ENCODE results near the gene PHACTR3. TPM values are rescaled to one million over a fixed set of nuclear protein-coding genes. Genes with fewer than 3 reads are reported as not detected.

The PHACTR3 gene
- total RNA-seq, 1 donor from 2014 or later: not detected

GRCh38 chr20:59748619-59749191, 144.4 kb downstream of the PHACTR3 start:
- no peaks in the 10 kb centered on the region for H3K27me3 Mint-ChIP-seq (ENCODE audit: low read depth)

GRCh38 chr20:59749301-59749700, 145.0 kb downstream of the PHACTR3 start:
- H3K27ac Mint-ChIP-seq: no peak overlapping the region
- H3K4me1 Mint-ChIP-seq (ENCODE audit: low read depth): peaks cover 2% of the 10 kb centered on the region
- no peaks in the 10 kb centered on the region for H3K36me3 Mint-ChIP-seq (ENCODE audit: low read depth)
- no peak for DNase-seq (ENCODE audit: low spot score)
- intact Hi-C loops (cut with micrococcal nuclease): no loop called here
- no peaks in the 10 kb centered on the region for H3K27me3 Mint-ChIP-seq (ENCODE audit: low read depth)
- H3K9me3 Mint-ChIP-seq: no peaks in the 10 kb centered on the region
- H3K4me3 Mint-ChIP-seq (ENCODE audit: low read depth): no peak overlapping the region

More at GRCh38 chr20:59748619-59749191, 144.4 kb downstream of the PHACTR3 start:
- DNase-seq (ENCODE audit: low spot score): no peak
- H3K9me3 Mint-ChIP-seq: no peaks in the 10 kb centered on the region
- no peak overlapping the region for H3K27ac Mint-ChIP-seq
- no peak overlapping the region for H3K4me3 Mint-ChIP-seq (ENCODE audit: low read depth)
- H3K36me3 Mint-ChIP-seq (ENCODE audit: low read depth): no peaks in the 10 kb centered on the region
- intact Hi-C loops (cut with micrococcal nuclease): no loop called here
- peaks cover 2% of the 10 kb centered on the region for H3K4me1 Mint-ChIP-seq (ENCODE audit: low read depth)

DNA sequence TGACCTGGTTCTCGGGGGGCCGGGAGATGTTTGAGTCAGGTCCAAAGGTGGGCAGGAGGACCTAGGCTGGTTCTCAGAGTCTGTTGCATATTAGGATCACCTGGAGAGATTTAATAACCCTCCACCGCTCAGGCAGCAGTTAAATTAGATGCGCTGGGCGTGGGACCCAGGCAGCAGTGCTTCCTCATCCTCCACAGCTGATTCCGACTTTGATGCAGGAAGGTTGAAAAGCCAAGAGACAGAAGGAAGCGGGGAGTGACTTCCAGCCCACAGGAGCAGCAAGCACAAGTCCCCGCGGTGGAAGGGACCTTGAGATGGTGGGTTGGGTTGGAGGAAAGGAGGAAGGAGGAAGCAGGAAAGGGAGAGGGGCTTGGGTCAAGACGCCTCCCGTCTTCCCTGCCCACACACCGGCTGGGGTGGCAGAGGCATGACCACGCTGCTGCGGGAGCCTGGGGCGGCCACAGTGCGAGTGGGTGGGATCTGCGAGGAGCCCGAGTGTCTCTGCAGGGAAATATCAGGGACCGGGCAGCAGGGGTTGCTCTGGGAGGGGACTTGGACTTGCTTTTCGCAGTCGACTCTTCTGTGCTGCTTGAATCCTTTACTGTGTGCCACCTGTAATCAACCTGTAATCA, 146.0 kb downstream of the PHACTR3 start:
- no peak for DNase-seq (ENCODE audit: low spot score)
- Mint-ChIP-seq H3K27me3 (ENCODE audit: low read depth) (no peaks in the 10 kb centered on the region), H3K4me3 (ENCODE audit: low read depth) (no peak overlapping the region), H3K27ac (no peak overlapping the region), H3K36me3 (ENCODE audit: low read depth) (no peaks in the 10 kb centered on the region), H3K9me3 (no peaks in the 10 kb centered on the region), H3K4me1 (ENCODE audit: low read depth) (peaks cover 2% of the 10 kb centered on the region)
- intact Hi-C loops (cut with micrococcal nuclease): loop anchor here (2.0 kb wide), 1 partner anchor 152 kb away; no protein-coding TSS in a partner anchor

DNA sequence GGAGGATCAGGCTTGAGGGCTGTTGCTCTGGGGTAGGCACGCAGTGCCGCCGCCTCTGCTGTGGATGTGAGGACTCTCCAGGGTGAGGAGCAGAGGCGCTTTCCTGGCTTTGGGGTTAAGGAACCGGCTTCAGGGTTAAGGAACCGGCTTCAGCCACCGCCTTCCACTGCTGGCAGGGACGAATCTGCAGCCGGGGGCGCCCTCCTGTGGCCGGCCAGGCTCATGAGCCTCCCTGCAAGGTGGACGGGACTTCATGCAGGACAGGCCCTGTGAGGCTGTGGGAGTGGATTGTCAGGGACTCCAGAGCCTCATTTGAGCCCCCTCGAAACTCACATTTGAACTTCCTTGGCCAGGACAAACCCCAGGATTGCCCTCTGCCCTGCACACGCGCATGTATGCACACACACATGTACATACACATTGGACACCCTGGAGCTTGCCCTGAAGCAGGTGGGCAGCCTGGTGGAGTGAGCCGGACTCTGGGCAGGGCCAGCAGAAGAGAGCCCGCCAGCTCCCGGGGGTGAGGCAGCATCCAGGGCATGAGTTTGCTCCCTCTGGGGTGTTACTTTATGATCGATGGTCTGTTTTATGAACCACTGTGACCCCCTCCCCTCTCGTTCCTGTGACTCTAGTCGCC, 146.9 kb downstream of the PHACTR3 start:
- Mint-ChIP-seq H3K9me3 (no peaks in the 10 kb centered on the region), H3K27me3 (ENCODE audit: low read depth) (no peaks in the 10 kb centered on the region), H3K36me3 (ENCODE audit: low read depth) (no peaks in the 10 kb centered on the region), H3K27ac (no peak overlapping the region), H3K4me1 (ENCODE audit: low read depth) (peaks cover 2% of the 10 kb centered on the region), H3K4me3 (ENCODE audit: low read depth) (no peak overlapping the region)
- intact Hi-C loops (cut with micrococcal nuclease): loop anchor here (2.0 kb wide), 1 partner anchor 152 kb away; no protein-coding TSS in a partner anchor
- DNase-seq (ENCODE audit: low spot score): peak; percentile 14

- no peak overlapping the region for H3K4me3 Mint-ChIP-seq (ENCODE audit: low read depth)
- no peaks in the 10 kb centered on the region for H3K36me3 Mint-ChIP-seq (ENCODE audit: low read depth)
- no peak for DNase-seq (ENCODE audit: low spot score)
- H3K27me3 Mint-ChIP-seq (ENCODE audit: low read depth): no peaks in the 10 kb centered on the region
- H3K9me3 Mint-ChIP-seq: no peaks in the 10 kb centered on the region
- no peak overlapping the region for H3K27ac Mint-ChIP-seq
- H3K4me1 Mint-ChIP-seq (ENCODE audit: low read depth): peaks cover 2% of the 10 kb centered on the region
- intact Hi-C loops (cut with micrococcal nuclease): no loop called here
These were observed 147.8 kb downstream of the PHACTR3 start for GRCh38 chr20:59752101-59752586.

DNA sequence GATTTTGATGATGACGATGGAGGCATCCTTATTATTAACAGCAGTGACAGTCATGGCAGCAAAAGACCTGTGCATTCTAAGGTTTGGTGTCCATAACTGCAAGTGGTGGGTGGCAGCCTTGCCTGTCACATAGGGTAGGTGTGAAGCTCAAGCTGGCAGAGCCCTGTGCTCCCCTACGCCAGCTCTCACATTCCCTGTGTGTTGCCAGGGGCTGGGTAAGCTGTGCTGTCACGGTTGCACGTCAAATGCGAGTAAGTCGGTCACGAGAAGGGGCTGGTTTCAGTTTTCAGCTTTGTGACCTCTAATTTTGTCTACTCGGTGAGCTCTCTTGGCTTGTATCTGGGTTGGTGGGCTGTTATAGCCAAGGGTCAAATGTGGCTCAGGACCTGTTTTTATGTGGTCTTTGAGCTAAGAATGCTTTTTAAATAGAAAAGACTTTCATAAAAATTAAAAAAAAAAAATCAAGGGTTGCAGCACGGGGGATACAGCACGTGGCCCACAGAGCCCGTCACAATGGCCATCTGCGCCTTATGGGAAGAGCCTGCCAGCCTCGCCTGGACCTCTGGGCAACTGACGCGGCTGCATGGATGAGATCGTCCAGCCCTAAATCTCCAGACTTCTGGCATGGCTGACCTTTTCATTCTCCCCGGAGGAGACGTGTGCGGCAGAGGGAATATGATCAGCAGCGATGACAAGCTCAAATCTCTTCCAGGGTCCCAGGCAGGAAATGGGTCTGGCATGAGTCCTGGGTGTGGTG, 148.5 kb downstream of the PHACTR3 start:
- intact Hi-C loops (cut with micrococcal nuclease): no loop called here
- H3K4me3 Mint-ChIP-seq (ENCODE audit: low read depth): no peak overlapping the region
- no peak for DNase-seq (ENCODE audit: low spot score)
- H3K27me3 Mint-ChIP-seq (ENCODE audit: low read depth): no peaks in the 10 kb centered on the region
- H3K9me3 Mint-ChIP-seq: no peaks in the 10 kb centered on the region
- H3K27ac Mint-ChIP-seq: no peak overlapping the region
- H3K4me1 Mint-ChIP-seq (ENCODE audit: low read depth): peaks cover 2% of the 10 kb centered on the region
- no peaks in the 10 kb centered on the region for H3K36me3 Mint-ChIP-seq (ENCODE audit: low read depth)

- H3K4me1 Mint-ChIP-seq (ENCODE audit: low read depth): peaks cover 2% of the 10 kb centered on the region
- no peaks in the 10 kb centered on the region for H3K36me3 Mint-ChIP-seq (ENCODE audit: low read depth)
- H3K9me3 Mint-ChIP-seq: no peaks in the 10 kb centered on the region
- H3K27ac Mint-ChIP-seq: no peak overlapping the region
- H3K27me3 Mint-ChIP-seq (ENCODE audit: low read depth): no peaks in the 10 kb centered on the region
- DNase-seq (ENCODE audit: low spot score): no peak
- H3K4me3 Mint-ChIP-seq (ENCODE audit: low read depth): no peak overlapping the region
- intact Hi-C loops (cut with micrococcal nuclease): no loop called here
These were observed 149.5 kb downstream of the PHACTR3 start for GRCh38 chr20:59753836-59754235.

- no peak for DNase-seq (ENCODE audit: low spot score)
- intact Hi-C loops (cut with micrococcal nuclease): no loop called here
- H3K27me3 Mint-ChIP-seq (ENCODE audit: low read depth): no peaks in the 10 kb centered on the region
- no peaks in the 10 kb centered on the region for H3K36me3 Mint-ChIP-seq (ENCODE audit: low read depth)
- H3K9me3 Mint-ChIP-seq: no peaks in the 10 kb centered on the region
- H3K27ac Mint-ChIP-seq: no peak overlapping the region
- peaks cover 2% of the 10 kb centered on the region for H3K4me1 Mint-ChIP-seq (ENCODE audit: low read depth)
- no peak overlapping the region for H3K4me3 Mint-ChIP-seq (ENCODE audit: low read depth)
These were observed 150.2 kb downstream of the PHACTR3 start for GRCh38 chr20:59754551-59754950.

GRCh38 chr20:59756241-59756640, 151.9 kb downstream of the PHACTR3 start:
- DNase-seq (ENCODE audit: low spot score): no peak
- Mint-ChIP-seq H3K36me3 (ENCODE audit: low read depth) (no peaks in the 10 kb centered on the region), H3K9me3 (no peaks in the 10 kb centered on the region)

DNA sequence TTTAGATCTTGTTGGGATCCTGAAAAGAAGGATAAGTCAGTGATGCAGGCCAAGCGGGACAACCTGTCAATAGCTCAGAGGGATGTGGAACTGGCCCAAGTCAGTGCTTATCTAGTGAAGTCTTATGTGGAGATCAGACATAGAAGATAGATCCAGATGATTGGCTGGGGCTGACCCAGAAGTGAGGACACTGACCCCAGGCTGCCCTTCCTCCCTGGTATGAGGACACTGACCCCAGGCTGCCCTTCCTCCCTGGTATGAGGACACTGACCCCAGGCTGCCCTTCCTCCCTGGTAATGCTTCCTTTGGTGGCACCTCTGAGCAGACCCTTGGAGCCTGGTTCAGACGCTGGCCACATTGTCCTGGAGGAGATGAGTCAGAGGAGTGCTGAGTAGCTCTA, 159.7 kb downstream of the PHACTR3 start:
- H3K27ac Mint-ChIP-seq: no peak overlapping the region
- no peak overlapping the region for H3K4me3 Mint-ChIP-seq (ENCODE audit: low read depth)

More at GRCh38 chr20:59756241-59756640, 151.9 kb downstream of the PHACTR3 start:
- Mint-ChIP-seq H3K4me3 (ENCODE audit: low read depth) (no peak overlapping the region), H3K27ac (no peak overlapping the region), H3K4me1 (ENCODE audit: low read depth) (peaks cover 2% of the 10 kb centered on the region), H3K27me3 (ENCODE audit: low read depth) (no peaks in the 10 kb centered on the region)
- intact Hi-C loops (cut with micrococcal nuclease): no loop called here

DNA sequence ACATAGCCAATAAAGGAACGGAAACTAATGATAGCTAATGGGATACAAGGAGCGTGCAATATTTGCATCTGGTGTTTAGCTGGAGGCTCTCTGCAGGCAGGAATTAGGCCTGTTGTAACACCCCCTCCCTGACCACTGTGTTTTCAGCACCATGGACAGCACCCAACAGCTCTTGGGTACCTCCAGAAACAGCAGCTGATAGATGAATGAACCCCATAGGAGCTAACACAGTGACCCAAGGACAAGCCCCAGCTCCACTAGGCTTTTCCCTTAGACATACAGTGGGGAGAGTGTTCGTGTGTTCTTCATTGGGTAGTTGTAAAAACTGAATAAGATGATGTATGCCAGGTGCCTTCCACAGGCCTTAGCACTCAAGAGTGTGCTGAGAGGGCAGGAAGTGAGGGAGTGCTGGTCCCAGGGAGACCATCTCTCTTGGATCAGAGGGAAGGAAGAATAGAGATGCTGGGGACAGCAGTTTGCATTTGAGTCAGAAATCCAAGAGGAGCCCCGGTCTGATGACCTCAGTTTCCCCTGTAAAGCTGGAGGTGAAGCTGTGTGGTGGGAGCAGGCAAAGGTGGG, 161.3 kb downstream of the PHACTR3 start:
- H3K27ac Mint-ChIP-seq: no peak overlapping the region
- H3K27me3 Mint-ChIP-seq (ENCODE audit: low read depth): no peaks in the 10 kb centered on the region
- DNase-seq (ENCODE audit: low spot score): peak; percentile 18
- H3K36me3 Mint-ChIP-seq (ENCODE audit: low read depth): no peaks in the 10 kb centered on the region
- no peak overlapping the region for H3K4me3 Mint-ChIP-seq (ENCODE audit: low read depth)
- no peaks in the 10 kb centered on the region for H3K4me1 Mint-ChIP-seq (ENCODE audit: low read depth)
- intact Hi-C loops (cut with micrococcal nuclease): no loop called here
- no peaks in the 10 kb centered on the region for H3K9me3 Mint-ChIP-seq

More for the DNA sequence above, 159.7 kb downstream of the PHACTR3 start:
- intact Hi-C loops (cut with micrococcal nuclease): no loop called here
- DNase-seq (ENCODE audit: low spot score): no peak
- Mint-ChIP-seq H3K4me1 (ENCODE audit: low read depth) (no peaks in the 10 kb centered on the region), H3K9me3 (no peaks in the 10 kb centered on the region), H3K36me3 (ENCODE audit: low read depth) (no peaks in the 10 kb centered on the region), H3K27me3 (ENCODE audit: low read depth) (no peaks in the 10 kb centered on the region)

DNA sequence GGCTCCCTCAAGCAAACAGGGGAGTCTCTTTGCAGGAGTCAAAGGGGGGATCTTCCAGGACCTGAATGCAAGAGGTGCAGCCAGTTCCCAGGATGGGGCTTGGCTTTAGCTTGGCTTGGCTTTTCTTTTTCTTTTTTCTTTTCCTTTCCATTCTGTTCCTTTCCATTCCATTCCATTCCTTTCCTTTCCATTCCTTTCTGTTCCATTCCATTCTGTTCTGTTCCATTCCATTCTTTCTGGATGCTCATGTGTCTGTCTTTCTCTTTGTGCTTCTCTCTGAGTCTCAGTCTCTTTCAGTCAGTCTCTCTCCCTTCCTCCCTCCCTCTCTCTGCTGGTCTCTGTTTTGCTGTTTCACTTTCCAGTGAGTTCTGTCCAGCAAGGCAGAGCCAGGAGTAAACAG, 163.3 kb downstream of the PHACTR3 start:
- no peaks in the 10 kb centered on the region for H3K9me3 Mint-ChIP-seq
- H3K27ac Mint-ChIP-seq: no peak overlapping the region
- H3K36me3 Mint-ChIP-seq (ENCODE audit: low read depth): no peaks in the 10 kb centered on the region

More for the DNA sequence above, 163.3 kb downstream of the PHACTR3 start:
- no peak overlapping the region for H3K4me3 Mint-ChIP-seq (ENCODE audit: low read depth)
- DNase-seq (ENCODE audit: low spot score): no peak
- no peaks in the 10 kb centered on the region for H3K27me3 Mint-ChIP-seq (ENCODE audit: low read depth)
- intact Hi-C loops (cut with micrococcal nuclease): no loop called here
- no peaks in the 10 kb centered on the region for H3K4me1 Mint-ChIP-seq (ENCODE audit: low read depth)
